Measurements from ENCODE around the gene PLCG2.
A peak's percentile ranks its signal among the peaks of the same experiment; 100 is the strongest.

PLCG2 gene

GRCh38 chr16:81796583-81797346, 17.7 kb downstream of the PLCG2 start:
- Histone ChIP-seq H4K20me1 (ENCODE audit: insufficient read depth, low read length) (no peaks in the 10 kb centered on the region), H3K79me2 (ENCODE audit: insufficient read depth, low read length) (no peaks in the 10 kb centered on the region), H3K4me1 (ENCODE audit: insufficient read depth, low read length) (no peaks in the 10 kb centered on the region), H3K27me3 (ENCODE audit: insufficient read depth, low read length, poor library complexity) (no peaks in the 10 kb centered on the region), H3K9me3 (ENCODE audit: insufficient read depth, low read length, severe bottlenecking) (no peaks in the 10 kb centered on the region), H3K4me2 (ENCODE audit: insufficient read depth, low read length) (no peak overlapping the region), H3K27ac (ENCODE audit: low read length) (no peak overlapping the region), H2AFZ (ENCODE audit: low read depth, low read length) (no peak overlapping the region), H3K4me3 (ENCODE audit: low read depth in 1 of 2, low read length in 2 of 2) (no peak overlapping the region), H3K9ac (ENCODE audit: low read depth, low read length) (no peak overlapping the region), H3K36me3 (ENCODE audit: insufficient read depth, low read length) (no peaks in the 10 kb centered on the region)
- ATAC-seq (ENCODE audit: insufficient read depth, low read depth) = no peak
- DNase-seq = no peak
- TF ChIP-seq EZH2 (IDR thresholded peaks at IDR 0.05; ENCODE audit: borderline replicate concordance, low read depth, low read length, severe bottlenecking) (no peak), CTCF (IDR thresholded peaks at IDR 0.05; ENCODE audit: borderline replicate concordance, extremely low read depth, low read length, poor library complexity, severe bottlenecking) (no peak)

- Histone ChIP-seq H3K4me3 (ENCODE audit: low read depth in 1 of 2, low read length in 2 of 2) (no peak overlapping the region), H3K79me2 (ENCODE audit: insufficient read depth, low read length) (no peaks in the 10 kb centered on the region), H3K36me3 (ENCODE audit: insufficient read depth, low read length) (no peaks in the 10 kb centered on the region), H3K9me3 (ENCODE audit: insufficient read depth, low read length, severe bottlenecking) (no peaks in the 10 kb centered on the region), H3K27ac (ENCODE audit: low read length) (no peak overlapping the region), H4K20me1 (ENCODE audit: insufficient read depth, low read length) (no peaks in the 10 kb centered on the region), H3K4me1 (ENCODE audit: insufficient read depth, low read length) (no peaks in the 10 kb centered on the region), H3K4me2 (ENCODE audit: insufficient read depth, low read length) (no peak overlapping the region), H3K9ac (ENCODE audit: low read depth, low read length) (no peak overlapping the region), H3K27me3 (ENCODE audit: insufficient read depth, low read length, poor library complexity) (no peaks in the 10 kb centered on the region), H2AFZ (ENCODE audit: low read depth, low read length) (no peak overlapping the region)
- ATAC-seq (ENCODE audit: insufficient read depth, low read depth) (no peak), DNase-seq (no peak)
- no peak for TF ChIP-seq CTCF (IDR thresholded peaks at IDR 0.05; ENCODE audit: borderline replicate concordance, extremely low read depth, low read length, poor library complexity, severe bottlenecking)
These were observed 18.4 kb downstream of the PLCG2 start for GRCh38 chr16:81797443-81797842.

- Histone ChIP-seq H3K4me1 (ENCODE audit: insufficient read depth, low read length) (no peaks in the 10 kb centered on the region), H3K9ac (ENCODE audit: low read depth, low read length) (no peak overlapping the region), H3K9me3 (ENCODE audit: insufficient read depth, low read length, severe bottlenecking) (no peaks in the 10 kb centered on the region), H4K20me1 (ENCODE audit: insufficient read depth, low read length) (no peaks in the 10 kb centered on the region), H2AFZ (ENCODE audit: low read depth, low read length) (no peak overlapping the region), H3K4me3 (ENCODE audit: low read depth in 1 of 2, low read length in 2 of 2) (no peak overlapping the region), H3K79me2 (ENCODE audit: insufficient read depth, low read length) (no peaks in the 10 kb centered on the region), H3K27ac (ENCODE audit: low read length) (no peak overlapping the region; the same call in 1 of the 2 replicates), H3K4me2 (ENCODE audit: insufficient read depth, low read length) (no peak overlapping the region), H3K27me3 (ENCODE audit: insufficient read depth, low read length, poor library complexity) (no peaks in the 10 kb centered on the region), H3K36me3 (ENCODE audit: insufficient read depth, low read length) (no peaks in the 10 kb centered on the region)
- ATAC-seq (ENCODE audit: insufficient read depth, low read depth) = peak; percentile 82
- DNase-seq = peak; percentile 63
- TF ChIP-seq EZH2 (IDR thresholded peaks at IDR 0.05; ENCODE audit: borderline replicate concordance, low read depth, low read length, severe bottlenecking) = no peak
- TF ChIP-seq CTCF (IDR thresholded peaks at IDR 0.05; ENCODE audit: borderline replicate concordance, extremely low read depth, low read length, poor library complexity, severe bottlenecking) = no peak
These were observed 19.4 kb downstream of the PLCG2 start for GRCh38 chr16:81798311-81799137.

Measured in DND-41 (cell line).